K562 (cell line): ENCODE results near the gene KRTAP25-1. TPM values are rescaled to one million over a fixed set of nuclear protein-coding genes. Genes with fewer than 3 reads are reported as not detected.

Experiments
- ATAC-seq: fragments of 200-7000 bp; cut with Tn5 transposase; 3 replicates; pipeline ENCODE4 v1.9.1; 2020; ENCODE audit warnings: moderate library complexity
- BruUV-seq: library from RNA; stranded (reverse); fragments of 400-500 nt; replicated peaks from 2 replicates; lab custom pipeline; 2021; lab: Mats Ljungman, UMichigan
- CTCF ChIA-PET: fragments of 300-600 bp; formaldehyde crosslinking; extraction: SDS; loops from one replicate; lab custom pipeline; 2021; ENCODE audit warnings: low intra/inter-chr PET ratio; lab: Yijun Ruan, JAX
- POLR2A ChIA-PET: fragments of 300-600, 350-650 bp; sonication (Branson Sonifier 250); formaldehyde crosslinking; extraction: SDS; loops from one replicate; lab custom pipeline; 2021; ENCODE audit warnings: antibody characterized with exemption, inconsistent platforms; lab: Yijun Ruan, JAX
- DNase-seq, 4 experiments: peaks; one replicate each; pipeline versions ENCODE4 v3.0.0 to v3.0.0-alpha.2; 2011 to 2018; ENCODE audit warnings: low spot score in 3 of 4, mixed read lengths in 3 of 4; ENCODE audit errors: extremely low read depth in 1 of 4
- FAIRE-seq: peaks from 2 replicates; lab custom pipeline; 2011; peaks lifted over from hg19 to GRCh38; lab: Jason Lieb, UNC
- H2AFZ ChIP-seq: 2 replicates; pipeline ENCODE4 v1.6.0; 2011; ENCODE audit warnings: low read depth, low read length, control low read depth, inconsistent platforms
- H3K27ac ChIP-seq: fragments of 200-600 bp; 3 replicates; pipeline ENCODE4 v1.8.0; 2011; ENCODE audit warnings: low read depth, mild to moderate bottlenecking, control low read depth, inconsistent platforms, low read length, moderate library complexity, mixed read lengths; ENCODE audit errors: extremely low read depth
- H3K27me3 ChIP-seq, 2 experiments: fragments of 300-600 bp in 1 of 2; 2 replicates in 1 of 2; 3 replicates in 1 of 2; pipeline versions ENCODE4 v1.6.0 to v1.8.0; 2011; ENCODE audit warnings: inconsistent platforms in 2 of 2, low read length in 2 of 2, mild to moderate bottlenecking in 1 of 2, mixed read lengths in 1 of 2, moderate library complexity in 1 of 2; ENCODE audit not compliant: control insufficient read depth in 2 of 2, insufficient read depth in 2 of 2
- H3K36me3 ChIP-seq: fragments of 300-600 bp; 3 replicates; pipeline ENCODE4 v1.8.0; 2011; ENCODE audit warnings: mild to moderate bottlenecking, low read length, inconsistent platforms; ENCODE audit not compliant: control insufficient read depth, insufficient read depth
- H3K4me1 ChIP-seq, 2 experiments: fragments of 200-600 bp in 1 of 2; replicated peaks in 1 of 2; 2 replicates in 1 of 2; 3 replicates in 1 of 2; pipeline versions ENCODE4 v1.5.1 to v1.8.0; 2011; ENCODE audit warnings: inconsistent platforms in 2 of 2, low read length in 2 of 2, mild to moderate bottlenecking in 1 of 2, mixed read lengths in 1 of 2, moderate library complexity in 1 of 2; ENCODE audit not compliant: control insufficient read depth in 2 of 2, insufficient read depth in 2 of 2
- H3K4me2 ChIP-seq: 2 replicates; pipeline ENCODE4 v1.6.1; 2011; ENCODE audit warnings: low read length, control low read depth, inconsistent platforms, mixed read lengths; ENCODE audit not compliant: insufficient read depth
- H3K4me3 ChIP-seq: fragments of 200-600 bp; sonication (generic), shearing (Covaris generic); 2 replicates; pipeline ENCODE4 v1.5.1; 2016; ENCODE audit warnings: control low read depth, inconsistent platforms
- H3K79me2 ChIP-seq: fragments of 200-600 bp; 3 replicates; pipeline ENCODE4 v1.8.0; 2011; ENCODE audit warnings: low read length, inconsistent platforms; ENCODE audit not compliant: control insufficient read depth, insufficient read depth
- H3K9ac ChIP-seq, 2 experiments: 2 replicates each; pipeline versions ENCODE4 v1.6.0 to v1.6.1; 2011; ENCODE audit warnings: low read depth in 2 of 2, low read length in 2 of 2, control low read depth in 1 of 2, inconsistent platforms in 1 of 2, mild to moderate bottlenecking in 1 of 2, mixed read lengths in 1 of 2; ENCODE audit not compliant: insufficient read depth in 1 of 2
- H3K9me1 ChIP-seq: one replicate; pipeline ENCODE4 v1.6.0; 2011; ENCODE audit warnings: inconsistent platforms, mild to moderate bottlenecking, low read length, moderate library complexity; ENCODE audit not compliant: control insufficient read depth, insufficient read depth
- H3K9me3 ChIP-seq: replicated peaks from 2 replicates; pipeline ENCODE4 v1.5.1; 2011; ENCODE audit warnings: low read depth, low read length, inconsistent platforms; ENCODE audit not compliant: control insufficient read depth, insufficient read depth
- H4K20me1 ChIP-seq: replicated peaks from 2 replicates; pipeline ENCODE4 v1.6.1; 2011; ENCODE audit warnings: low read length, inconsistent platforms, mixed read lengths; ENCODE audit not compliant: control insufficient read depth, insufficient read depth
- CTBP1 ChIP-seq: fragments of 450-650 bp; IDR thresholded peaks from 2 replicates; pipeline ENCODE4 v1.6.1; 2016; ENCODE audit warnings: borderline replicate concordance
- NFYB ChIP-seq: IDR thresholded peaks from 2 replicates; pipeline ENCODE4 v1.6.1; 2011; ENCODE audit warnings: mild to moderate bottlenecking, moderate library complexity; ENCODE audit not compliant: insufficient read length; ENCODE audit errors: extremely low read depth
- RBM34 ChIP-seq: fragments of 200-400 bp; formaldehyde crosslinking; IDR thresholded peaks from 2 replicates; pipeline ENCODE4 v1.6.1; 2018; ENCODE audit warnings: low read length, borderline replicate concordance; ENCODE audit not compliant: insufficient read depth
- ZNF699 ChIP-seq: fragments of 250-450 bp; sonication (Bioruptor Pico); IDR thresholded peaks from 2 replicates; pipeline ENCODE4 v1.8.0; 2021; ENCODE audit warnings: mild to moderate bottlenecking, moderate library complexity; ENCODE audit not compliant: insufficient replicate concordance
- WGBS: fragments of 100-300 bp; shearing (Covaris generic); methylation state at CpG from one replicate; pipeline ENCODE4 v1.1.6; 2016; ENCODE audit warnings: low coverage, mixed read lengths; ENCODE audit not compliant: insufficient coverage; ENCODE audit errors: missing lambda C conversion rate; 5-methylcytosine and 5-hydroxymethylcytosine counted together
- in situ Hi-C: fragments of 300-500 bp; cut with MboI; formaldehyde crosslinking; loops from 4 replicates; pipeline ENCODE4 v1.15.0; 2018; ENCODE audit warnings: inconsistent platforms, mixed read lengths
- intact Hi-C: fragments of 100-400 bp; cut with micrococcal nuclease; formaldehyde crosslinking; loops from 2 replicates; pipeline ENCODE4 v1.14.2; 2022
- polyA plus RNA-seq, 8 experiments: library from polyadenylated mRNA; depleted of rRNA in 4 of 8; stranded (reverse) in 5 of 8; unstranded in 3 of 8; fragments of >200 nt; fragmentation: Nextera tagmentation in 2 of 8; fragmentation: Illumina TruSeq in 1 of 8; extraction: Ambion mirVana in 2 of 8; extraction: Trizol in 1 of 8; gene quantifications; 2 replicates each; pipeline versions ENCODE4 v1.2.1 to v1.2.3, GENCODE V29; 2011 to 2014; ENCODE audit warnings: inconsistent platforms in 1 of 8, missing spikeins in 1 of 8
- total RNA-seq, 7 experiments: library from RNA; depleted of rRNA in 6 of 7; stranded (reverse); fragments of >200 nt in 6 of 7; fragmentation: Illumina TruSeq in 2 of 7; extraction: Trizol in 2 of 7; gene quantifications; 2 replicates each; pipeline versions ENCODE4 v1.2.1 to v1.2.3, GENCODE V29; 2011 to 2021; ENCODE audit warnings: low replicate concordance in 1 of 7
- TF ChIP-seq, protein P1 (sequence below): fragments of 250-450 bp; sonication (Bioruptor Pico); IDR thresholded peaks from 2 replicates; pipeline ENCODE4 v1.9.0; 2021; ENCODE audit warnings: mild to moderate bottlenecking
- TF ChIP-seq, protein P2 (sequence below): fragments of 200-800 bp; sonication (Bioruptor generic); IDR thresholded peaks from 2 replicates; pipeline ENCODE4 v1.6.1; 2016; ENCODE audit warnings: missing genetic modification characterization, missing compliant biosample characterization
- TF ChIP-seq, protein P3 (sequence below): fragments of 450-650 bp; IDR thresholded peaks from 2 replicates; pipeline ENCODE4 v1.7.0; 2016; ENCODE audit warnings: borderline replicate concordance

KRTAP25-1 gene
- total and polyA plus RNA-seq, 9 of the 15 experiments (the other 6 are each of a cell fraction or from before 2014, with no cell fraction given) = not detected

DNA sequence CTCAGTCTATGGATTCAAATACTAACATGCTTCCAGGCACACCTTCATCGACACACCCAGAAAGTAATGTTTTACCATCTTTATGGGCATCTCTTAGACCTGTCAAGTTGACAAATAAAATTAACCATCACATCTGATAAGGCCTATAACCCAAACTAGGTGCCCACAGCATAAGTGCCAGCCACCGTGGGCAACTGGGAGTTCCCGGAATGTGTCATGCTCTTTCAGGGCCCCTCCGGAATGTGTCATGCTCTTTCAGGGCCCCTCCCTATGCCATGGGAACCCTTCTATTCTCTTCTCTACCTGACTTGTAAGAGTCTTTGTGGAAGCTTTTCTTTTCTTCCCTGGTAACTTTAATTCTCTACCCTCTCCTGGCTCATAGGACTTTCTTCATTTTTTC lies 33.2 kb downstream of the KRTAP25-1 start:
- H3K9me1 ChIP-seq = no peaks in the 10 kb centered on the region
- WGBS = 5% methylated on average over 4 of the region's 4 CpGs
- ChIA-PET POLR2A (no interaction called here), CTCF (no interaction called here)
- no peak overlapping the region for H3K9ac ChIP-seq
- H4K20me1 ChIP-seq = no peaks in the 10 kb centered on the region
- FAIRE-seq = no peak
- TF ChIP-seq, protein P1, sequence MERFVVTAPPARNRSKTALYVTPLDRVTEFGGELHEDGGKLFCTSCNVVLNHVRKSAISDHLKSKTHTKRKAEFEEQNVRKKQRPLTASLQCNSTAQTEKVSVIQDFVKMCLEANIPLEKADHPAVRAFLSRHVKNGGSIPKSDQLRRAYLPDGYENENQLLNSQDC = no peak
- in situ Hi-C loops = no loop called here
- no peaks in the 10 kb centered on the region for H3K36me3 ChIP-seq
- ATAC-seq = no peak
- DNase-seq = no peak
- H3K4me2 ChIP-seq = no peak overlapping the region
- H3K79me2 ChIP-seq = no peaks in the 10 kb centered on the region
- no peak overlapping the region for H3K27ac ChIP-seq
- no peak overlapping the region for H3K4me3 ChIP-seq
- intact Hi-C loops = no loop called here
- H2AFZ ChIP-seq = no peak overlapping the region
- BruUV-seq = no TSS peak
- no peaks in the 10 kb centered on the region for H3K9me3 ChIP-seq
- H3K4me1 ChIP-seq = no peaks in the 10 kb centered on the region
- H3K27me3 ChIP-seq = no peaks in the 10 kb centered on the region

DNA sequence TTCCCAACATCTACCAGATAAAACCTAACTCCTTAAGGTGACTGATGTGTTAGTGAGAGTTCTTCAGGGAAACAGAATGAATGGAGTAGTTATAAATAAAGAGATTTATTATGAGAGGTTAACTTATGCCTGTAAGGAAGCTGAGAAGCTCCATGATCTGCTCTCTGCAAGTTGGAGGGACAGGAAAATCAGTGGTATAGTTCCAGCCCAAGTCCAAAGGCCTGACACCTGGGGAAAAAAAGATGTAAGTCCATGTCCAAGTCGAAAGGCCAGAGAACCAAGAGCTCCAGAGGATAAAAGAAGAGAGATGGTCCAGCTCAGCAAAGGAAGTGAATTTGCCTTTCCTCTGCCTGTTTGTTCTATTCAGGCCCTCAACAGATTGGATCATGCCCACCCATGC lies 33.6 kb downstream of the KRTAP25-1 start:
- POLR2A ChIA-PET = no interaction called here
- H3K4me3 ChIP-seq = no peak overlapping the region
- CTCF ChIA-PET = no interaction called here
- intact Hi-C loops = no loop called here
- no peak for FAIRE-seq
- ATAC-seq = no peak
- in situ Hi-C loops = no loop called here
- H3K9me3 ChIP-seq = no peaks in the 10 kb centered on the region
- no peak overlapping the region for H3K27ac ChIP-seq
- H3K9me1 ChIP-seq = no peaks in the 10 kb centered on the region
- WGBS = 0% methylated on average over 1 of the region's 1 CpG
- no peak overlapping the region for H3K4me2 ChIP-seq
- H3K79me2 ChIP-seq = no peaks in the 10 kb centered on the region
- H3K4me1 ChIP-seq = no peaks in the 10 kb centered on the region
- H2AFZ ChIP-seq = no peak overlapping the region
- H3K9ac ChIP-seq = no peak overlapping the region
- BruUV-seq = no TSS peak
- H4K20me1 ChIP-seq = no peaks in the 10 kb centered on the region
- no peaks in the 10 kb centered on the region for H3K27me3 ChIP-seq
- DNase-seq = no peak
- no peaks in the 10 kb centered on the region for H3K36me3 ChIP-seq
- TF ChIP-seq, protein P2, sequence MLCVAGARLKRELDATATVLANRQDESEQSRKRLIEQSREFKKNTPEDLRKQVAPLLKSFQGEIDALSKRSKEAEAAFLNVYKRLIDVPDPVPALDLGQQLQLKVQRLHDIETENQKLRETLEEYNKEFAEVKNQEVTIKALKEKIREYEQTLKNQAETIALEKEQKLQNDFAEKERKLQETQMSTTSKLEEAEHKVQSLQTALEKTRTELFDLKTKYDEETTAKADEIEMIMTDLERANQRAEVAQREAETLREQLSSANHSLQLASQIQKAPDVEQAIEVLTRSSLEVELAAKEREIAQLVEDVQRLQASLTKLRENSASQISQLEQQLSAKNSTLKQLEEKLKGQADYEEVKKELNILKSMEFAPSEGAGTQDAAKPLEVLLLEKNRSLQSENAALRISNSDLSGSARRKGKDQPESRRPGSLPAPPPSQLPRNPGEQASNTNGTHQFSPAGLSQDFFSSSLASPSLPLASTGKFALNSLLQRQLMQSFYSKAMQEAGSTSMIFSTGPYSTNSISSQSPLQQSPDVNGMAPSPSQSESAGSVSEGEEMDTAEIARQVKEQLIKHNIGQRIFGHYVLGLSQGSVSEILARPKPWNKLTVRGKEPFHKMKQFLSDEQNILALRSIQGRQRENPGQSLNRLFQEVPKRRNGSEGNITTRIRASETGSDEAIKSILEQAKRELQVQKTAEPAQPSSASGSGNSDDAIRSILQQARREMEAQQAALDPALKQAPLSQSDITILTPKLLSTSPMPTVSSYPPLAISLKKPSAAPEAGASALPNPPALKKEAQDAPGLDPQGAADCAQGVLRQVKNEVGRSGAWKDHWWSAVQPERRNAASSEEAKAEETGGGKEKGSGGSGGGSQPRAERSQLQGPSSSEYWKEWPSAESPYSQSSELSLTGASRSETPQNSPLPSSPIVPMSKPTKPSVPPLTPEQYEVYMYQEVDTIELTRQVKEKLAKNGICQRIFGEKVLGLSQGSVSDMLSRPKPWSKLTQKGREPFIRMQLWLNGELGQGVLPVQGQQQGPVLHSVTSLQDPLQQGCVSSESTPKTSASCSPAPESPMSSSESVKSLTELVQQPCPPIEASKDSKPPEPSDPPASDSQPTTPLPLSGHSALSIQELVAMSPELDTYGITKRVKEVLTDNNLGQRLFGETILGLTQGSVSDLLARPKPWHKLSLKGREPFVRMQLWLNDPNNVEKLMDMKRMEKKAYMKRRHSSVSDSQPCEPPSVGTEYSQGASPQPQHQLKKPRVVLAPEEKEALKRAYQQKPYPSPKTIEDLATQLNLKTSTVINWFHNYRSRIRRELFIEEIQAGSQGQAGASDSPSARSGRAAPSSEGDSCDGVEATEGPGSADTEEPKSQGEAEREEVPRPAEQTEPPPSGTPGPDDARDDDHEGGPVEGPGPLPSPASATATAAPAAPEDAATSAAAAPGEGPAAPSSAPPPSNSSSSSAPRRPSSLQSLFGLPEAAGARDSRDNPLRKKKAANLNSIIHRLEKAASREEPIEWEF = no peak
- TF ChIP-seq, protein P3, sequence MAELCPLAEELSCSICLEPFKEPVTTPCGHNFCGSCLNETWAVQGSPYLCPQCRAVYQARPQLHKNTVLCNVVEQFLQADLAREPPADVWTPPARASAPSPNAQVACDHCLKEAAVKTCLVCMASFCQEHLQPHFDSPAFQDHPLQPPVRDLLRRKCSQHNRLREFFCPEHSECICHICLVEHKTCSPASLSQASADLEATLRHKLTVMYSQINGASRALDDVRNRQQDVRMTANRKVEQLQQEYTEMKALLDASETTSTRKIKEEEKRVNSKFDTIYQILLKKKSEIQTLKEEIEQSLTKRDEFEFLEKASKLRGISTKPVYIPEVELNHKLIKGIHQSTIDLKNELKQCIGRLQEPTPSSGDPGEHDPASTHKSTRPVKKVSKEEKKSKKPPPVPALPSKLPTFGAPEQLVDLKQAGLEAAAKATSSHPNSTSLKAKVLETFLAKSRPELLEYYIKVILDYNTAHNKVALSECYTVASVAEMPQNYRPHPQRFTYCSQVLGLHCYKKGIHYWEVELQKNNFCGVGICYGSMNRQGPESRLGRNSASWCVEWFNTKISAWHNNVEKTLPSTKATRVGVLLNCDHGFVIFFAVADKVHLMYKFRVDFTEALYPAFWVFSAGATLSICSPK = no peak
- TF ChIP-seq ZNF699 (CRISPR knock-in tag) (no peak), RBM34 (no peak), CTBP1 (no peak), NFYB (no peak)
